Embryonic facial prominence (tissue), 1 donor: ENCODE measurements around the gene SEC14L3.

Experiments
- DNase-seq: peaks from one replicate; pipeline ENCODE4 v3.0.0-alpha.2; 2016; ENCODE audit errors: extremely low spot score

SEC14L3 gene

DNA sequence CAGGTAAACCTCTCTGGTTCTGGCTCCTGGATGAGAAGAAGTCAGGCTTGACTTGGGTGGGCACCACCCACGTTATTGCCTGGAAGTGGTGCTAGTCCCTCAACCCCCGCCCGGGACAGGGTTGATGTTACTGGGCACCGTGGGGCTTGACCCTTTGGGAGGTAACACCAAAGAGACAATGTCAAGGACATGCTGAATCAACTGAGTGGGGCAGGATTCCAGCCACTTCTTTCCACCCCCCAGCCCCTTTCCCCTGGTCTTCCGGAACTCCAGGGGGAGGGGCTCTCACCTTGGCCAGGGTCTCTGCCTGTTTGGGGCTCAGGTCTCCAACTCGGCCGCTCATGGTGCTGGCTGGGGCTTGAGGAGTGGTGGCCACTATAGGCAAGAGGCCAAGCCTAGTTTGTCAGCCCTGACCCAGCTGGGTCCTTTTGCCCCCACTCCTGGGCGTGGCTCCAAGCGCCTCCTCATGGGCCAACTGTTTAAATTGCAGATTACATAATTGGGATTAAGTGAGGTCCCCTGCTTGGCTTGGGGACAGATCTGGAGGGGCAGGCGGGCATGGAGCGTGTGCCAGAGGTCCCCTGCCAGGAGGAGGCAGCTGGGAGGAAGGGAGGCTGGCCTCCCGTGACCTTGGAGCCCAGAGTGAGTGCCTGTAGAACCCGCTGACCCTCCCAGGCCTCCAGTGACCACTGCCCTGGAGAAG is at the start of gene SEC14L3:
Gene SEC14L3, minus strand, starts transcription at position 402 of the 703 bp plus-strand sequence. Its CDS starts 59 bp downstream, at position 343.
- DNase-seq, result no peak

- DNase-seq, result no peak
Measured at GRCh38 chr22:30519842-30520425, 48.1 kb upstream of the SEC14L3 start.

- no peak for DNase-seq
Measured at GRCh38 chr22:30516731-30517130, 44.9 kb upstream of the SEC14L3 start.

GRCh38 chr22:30516273-30516672 is 44.5 kb upstream of the SEC14L3 start:
- no peak for DNase-seq

- no peak for DNase-seq
Measured at GRCh38 chr22:30514252-30514651, 42.4 kb upstream of the SEC14L3 start.

- DNase-seq, result no peak
Measured at GRCh38 chr22:30513462-30513861, 41.6 kb upstream of the SEC14L3 start.

- DNase-seq, result no peak
Measured at GRCh38 chr22:30511911-30512310, 40.1 kb upstream of the SEC14L3 start.

GRCh38 chr22:30511109-30511508 is 39.3 kb upstream of the SEC14L3 start:
- DNase-seq, result no peak

DNA sequence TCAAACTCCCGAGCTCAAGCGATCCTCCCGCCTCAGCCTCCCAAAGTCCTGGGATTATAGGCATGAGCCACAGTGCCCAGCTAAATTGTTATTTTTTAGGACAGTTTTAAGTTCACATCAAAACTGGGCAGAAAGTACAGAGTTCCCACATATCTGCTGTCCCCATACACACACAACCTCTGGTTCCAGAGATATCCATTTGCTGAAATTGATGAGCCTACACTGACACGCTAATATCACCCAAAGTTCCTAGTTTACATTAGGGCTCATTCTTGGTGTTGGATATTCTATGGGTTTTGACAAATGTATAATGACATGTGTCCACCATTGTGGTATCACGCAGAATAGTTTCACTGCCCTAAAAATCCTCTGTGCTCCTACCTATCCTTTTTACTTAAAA is 36.4 kb upstream of the SEC14L3 start:
- no peak for DNase-seq

- no peak for DNase-seq
Measured at GRCh38 chr22:30507670-30508069, 35.9 kb upstream of the SEC14L3 start.

- DNase-seq, result no peak
Measured at GRCh38 chr22:30506507-30506968, 34.7 kb upstream of the SEC14L3 start.

GRCh38 chr22:30503551-30503950 is 31.7 kb upstream of the SEC14L3 start:
- DNase-seq, result no peak

DNA sequence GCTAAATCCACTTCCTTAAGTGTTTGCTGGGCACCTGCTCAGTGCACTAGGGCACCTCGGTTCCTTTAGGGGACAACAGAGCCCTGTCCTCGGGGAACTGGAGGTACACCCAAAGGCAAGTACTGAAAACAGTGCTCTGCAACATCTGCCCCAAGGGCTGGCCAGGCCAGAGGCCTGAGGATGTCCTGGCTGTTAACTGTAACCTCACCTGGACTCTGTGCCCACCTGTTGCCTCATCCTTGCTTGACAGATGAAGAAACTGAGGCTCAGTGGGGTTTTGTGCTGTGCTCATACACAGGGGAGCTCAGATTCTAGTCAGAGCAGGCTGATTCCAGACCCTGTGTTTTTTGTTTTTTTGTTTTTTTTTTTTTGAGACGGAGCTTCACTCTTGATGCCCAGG is 31.1 kb upstream of the SEC14L3 start:
- DNase-seq, result no peak

- no peak for DNase-seq
Measured at GRCh38 chr22:30502153-30502552, 30.3 kb upstream of the SEC14L3 start.

DNA sequence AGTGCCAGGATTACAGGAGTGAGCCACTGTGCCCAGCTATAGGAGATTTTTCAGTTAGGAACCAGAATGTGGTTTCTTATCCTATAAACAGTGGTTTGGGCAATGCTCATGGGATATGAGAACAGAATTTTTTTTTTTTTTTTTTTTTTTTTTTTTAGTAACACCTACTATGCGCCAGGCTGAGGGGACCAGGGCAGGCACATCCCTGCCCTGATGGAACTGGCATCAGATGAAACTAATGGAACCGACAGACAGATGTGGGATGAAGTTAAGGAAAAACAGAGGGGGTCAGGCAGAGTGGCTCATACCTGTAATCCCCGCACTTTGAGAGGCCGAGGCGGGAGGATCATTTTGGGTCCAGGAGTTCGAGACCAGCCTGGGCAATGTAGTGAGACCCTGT is 28.8 kb upstream of the SEC14L3 start:
- DNase-seq, result no peak

- no peak for DNase-seq
Measured at GRCh38 chr22:30497466-30498150, 25.8 kb upstream of the SEC14L3 start.

- DNase-seq, result no peak
Measured at GRCh38 chr22:30495041-30495784, 23.4 kb upstream of the SEC14L3 start.

- no peak for DNase-seq
Measured at GRCh38 chr22:30492144-30492543, 20.3 kb upstream of the SEC14L3 start.

DNA sequence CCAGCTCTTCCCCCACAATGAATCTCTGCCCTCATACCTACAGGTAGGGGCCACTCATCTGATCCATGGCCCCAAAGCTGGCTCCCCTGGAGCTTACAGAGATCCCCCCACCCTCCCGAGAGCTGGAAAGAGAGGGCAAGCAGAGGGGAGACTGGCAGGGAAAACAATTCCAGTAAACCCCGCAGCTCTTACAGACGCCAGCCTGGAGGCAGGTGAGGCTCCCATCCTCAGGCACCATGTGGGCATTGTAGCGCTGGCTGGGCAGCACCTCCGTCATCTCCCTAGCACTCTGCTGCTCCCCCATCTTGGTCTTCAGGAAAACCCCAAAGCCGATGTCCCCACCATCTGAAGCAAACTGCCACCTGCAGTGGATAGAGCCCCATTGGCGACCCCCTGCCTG is 19.6 kb upstream of the SEC14L3 start:
- no peak for DNase-seq

DNA sequence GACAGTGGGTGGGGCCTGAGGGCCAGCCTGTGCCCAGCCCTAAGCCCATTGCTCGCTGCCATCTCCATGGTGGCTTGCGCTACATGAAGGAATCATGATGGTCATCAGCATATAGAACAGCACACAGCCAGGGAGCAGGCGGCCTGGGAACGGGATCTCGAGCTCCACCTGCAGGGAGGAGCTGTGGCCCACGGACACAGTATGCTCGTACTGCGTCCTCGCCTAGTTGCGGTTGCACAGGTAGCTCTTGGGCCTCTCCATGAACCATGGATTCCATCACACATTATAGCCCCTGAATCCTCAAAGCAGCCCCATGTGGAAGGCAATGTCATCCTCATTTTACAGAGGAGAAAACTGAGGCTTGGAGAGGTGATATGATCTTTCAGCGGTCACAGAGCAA is 18.6 kb upstream of the SEC14L3 start:
- DNase-seq, result no peak

DNA sequence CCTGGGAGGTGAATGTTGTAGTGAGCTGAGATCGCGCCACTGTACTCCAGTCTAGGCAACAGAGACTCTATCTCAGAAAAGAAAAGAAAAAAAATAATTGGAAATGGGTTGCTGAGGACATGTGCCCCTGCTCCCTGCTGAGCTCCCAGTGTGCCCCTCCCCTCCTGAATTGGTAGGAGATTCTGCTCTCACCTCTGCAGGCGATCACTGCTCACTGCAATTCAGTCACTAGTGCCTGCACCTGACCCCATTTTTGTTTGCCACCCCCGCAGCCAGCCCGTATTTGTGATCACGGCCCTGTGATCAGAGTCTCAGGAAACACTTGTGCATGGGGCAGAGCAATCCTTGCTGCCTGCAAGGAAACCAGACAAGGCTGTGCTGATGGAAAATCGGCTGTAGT is 16.3 kb upstream of the SEC14L3 start:
- no peak for DNase-seq

- DNase-seq, result no peak
Measured at GRCh38 chr22:30486661-30487115, 14.9 kb upstream of the SEC14L3 start.
